HG02763 (cell line): ENCODE results near the gene ZNF500.
"Not testable (repeated sequence)": the region's sequence is repeated elsewhere in the genome, so short reads cannot be mapped to it uniquely, and the experiment has no call there.

Experiments
- ATAC-seq: cut with Tn5 transposase; IDR thresholded peaks from one replicate; pipeline ENCODE4 v1.9.1; 2021; ENCODE audit warnings: mild to moderate bottlenecking, moderate library complexity; ENCODE audit not compliant: unreplicated experiment

ZNF500 gene

GRCh38 chr16:4746991-4747574, 19.9 kb downstream of the ZNF500 start:
- no peak for ATAC-seq

DNA sequence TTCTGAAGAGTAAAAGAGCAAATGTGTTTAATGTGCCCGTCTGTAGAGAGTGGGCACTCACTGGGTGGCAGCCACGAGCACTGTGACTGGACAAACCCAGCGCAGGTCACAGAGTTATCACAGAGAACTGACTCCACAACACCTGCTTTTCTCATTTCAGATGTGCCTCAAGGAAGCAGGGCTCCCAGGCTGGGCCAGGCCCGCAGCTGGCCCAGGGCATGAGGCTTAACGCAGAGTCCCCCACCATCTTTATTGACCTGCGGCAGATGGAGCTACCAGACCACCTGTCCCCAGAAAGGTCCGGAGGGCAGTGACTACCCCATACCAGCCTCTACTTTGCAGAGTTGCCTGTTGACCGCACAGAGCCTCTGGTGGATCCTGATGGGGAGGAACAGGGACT, 20.7 kb downstream of the ZNF500 start:
- ATAC-seq, result no peak

- no peak for ATAC-seq
These were observed 21.7 kb downstream of the ZNF500 start for GRCh38 chr16:4745274-4745569.

GRCh38 chr16:4744555-4745273, 22.2 kb downstream of the ZNF500 start:
- no peak for ATAC-seq

DNA sequence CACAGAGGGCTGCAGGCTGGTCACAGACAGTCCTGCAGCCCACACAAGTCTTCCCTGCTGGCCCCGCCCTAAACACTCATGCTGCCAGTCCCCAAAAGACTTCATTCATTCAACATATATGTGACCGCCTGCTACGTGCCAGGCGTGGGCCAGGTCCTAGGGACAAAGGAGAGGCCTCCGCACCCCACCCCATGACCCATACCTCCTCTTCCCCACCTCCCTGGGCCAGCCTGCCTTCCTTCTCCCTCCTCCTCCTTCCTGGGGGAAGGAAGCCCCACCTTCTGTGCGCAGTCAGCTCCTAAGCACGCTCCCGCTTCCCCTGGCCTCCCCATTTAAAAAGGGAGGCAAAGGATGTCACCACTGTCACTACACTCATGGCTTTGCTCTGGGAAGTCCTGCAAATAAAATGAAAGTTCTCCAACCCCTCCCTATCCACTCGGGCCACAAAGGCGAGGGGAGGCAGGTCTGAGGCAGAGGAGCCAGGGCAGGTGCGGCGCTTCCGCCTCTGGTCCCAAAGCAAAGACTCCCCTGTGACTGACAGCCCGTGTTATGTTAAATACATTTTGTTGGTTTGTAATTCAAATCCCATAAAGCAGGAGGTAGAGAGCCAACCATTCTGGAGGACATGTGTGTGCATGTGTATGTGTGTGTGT, 23.6 kb downstream of the ZNF500 start:
- no peak for ATAC-seq

GRCh38 chr16:4738370-4738769, 28.6 kb downstream of the ZNF500 start:
- ATAC-seq, result not testable (repeated sequence)

DNA sequence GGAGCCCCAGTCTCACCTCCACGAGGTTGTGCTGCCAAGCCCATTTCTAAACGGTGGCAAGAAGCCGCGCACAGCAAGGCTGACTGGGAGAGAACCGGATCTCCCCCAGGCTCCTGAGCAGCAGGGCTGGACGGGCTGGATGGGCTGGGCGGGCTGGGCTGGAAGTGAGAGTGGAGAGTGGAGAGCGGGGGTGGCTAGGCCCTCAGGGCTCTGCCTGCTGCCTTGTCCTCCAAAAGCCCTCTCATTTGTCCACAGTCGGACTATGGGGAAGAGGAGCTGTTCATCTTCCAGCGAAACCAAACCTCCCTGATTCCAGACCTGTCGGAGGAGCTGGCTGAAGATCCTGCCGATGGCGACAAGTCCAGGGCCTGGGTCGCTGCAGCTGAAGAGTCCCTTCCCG, 29.4 kb downstream of the ZNF500 start:
- ATAC-seq, result no peak

GRCh38 chr16:4736546-4736945, 30.4 kb downstream of the ZNF500 start:
- ATAC-seq, result no peak

GRCh38 chr16:4734730-4735535, 32.0 kb downstream of the ZNF500 start:
- ATAC-seq, result peak; percentile 49

DNA sequence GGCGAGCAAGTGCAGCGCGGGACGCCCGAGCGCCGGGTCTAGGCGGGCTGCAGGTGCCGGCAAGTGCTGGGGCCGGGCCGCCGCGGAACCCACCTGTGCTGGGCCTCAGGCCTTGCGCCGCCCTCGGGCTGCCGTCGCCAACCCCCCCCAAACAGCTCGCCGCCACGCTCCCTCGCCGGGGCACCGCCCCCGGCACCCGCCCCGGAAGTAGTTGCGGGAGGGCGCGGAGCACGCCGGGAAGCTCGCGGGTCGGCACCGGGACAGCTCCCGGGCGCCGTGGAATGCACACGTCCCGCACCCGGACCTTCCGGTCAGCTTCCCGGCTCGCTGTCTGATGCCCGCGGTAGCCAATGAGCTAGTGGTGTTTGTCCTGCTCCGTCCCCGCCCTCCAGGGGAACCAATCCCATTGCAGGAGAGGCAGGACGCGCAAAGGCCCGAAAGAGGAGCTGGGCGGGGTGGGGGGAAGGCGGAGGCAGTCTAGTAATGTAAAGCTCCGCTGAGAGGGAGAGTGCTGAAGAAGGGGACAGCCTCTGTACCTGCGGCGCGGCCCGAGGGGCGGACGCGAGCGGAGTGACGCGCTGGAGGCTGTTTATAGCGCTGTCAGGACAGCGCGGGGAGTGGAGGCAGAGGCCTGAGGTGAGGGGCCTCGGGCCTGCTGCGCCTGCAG, 32.8 kb downstream of the ZNF500 start, which contains the start of the genes ANKS3 and DNAAF8:
Gene ANKS3, minus strand, starts transcription at position 209 of the 667 bp plus-strand sequence. CDS start 4,122 bp downstream, outside the sequence.
Gene DNAAF8, plus strand, starts transcription at position 475 of the 667 bp plus-strand sequence. CDS start 1,978 bp downstream, outside the sequence.
- peak; percentile 76 for ATAC-seq

- peak; percentile 1 for ATAC-seq
These were observed 33.3 kb downstream of the ZNF500 start for GRCh38 chr16:4733747-4734062.

DNA sequence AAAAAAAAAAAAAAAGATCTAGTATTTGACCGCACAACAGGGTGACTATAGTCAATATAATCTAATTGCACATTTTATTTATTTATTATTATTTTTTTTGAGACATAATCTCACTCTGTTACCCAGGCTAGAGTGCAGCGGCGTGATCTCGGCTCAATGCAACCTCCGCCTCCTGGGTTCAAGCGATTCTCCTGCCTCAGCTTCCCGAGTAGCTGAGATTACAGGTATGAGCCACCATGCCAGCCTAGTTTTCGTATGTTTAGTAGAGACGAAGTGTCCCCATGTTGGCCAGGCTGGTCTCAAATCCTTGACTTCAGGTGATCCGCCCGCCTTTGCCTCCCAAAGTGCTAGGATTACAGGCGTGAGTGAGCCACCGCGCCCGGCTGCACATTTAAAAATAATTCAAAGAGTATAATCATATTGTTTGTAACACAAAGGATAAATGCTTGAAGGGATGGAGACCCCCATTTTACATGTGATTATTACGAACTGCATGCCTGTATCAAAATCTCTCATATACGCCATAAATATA, 33.7 kb downstream of the ZNF500 start:
- no peak for ATAC-seq

- ATAC-seq, result no peak
These were observed 37.1 kb downstream of the ZNF500 start for GRCh38 chr16:4729876-4730275.

DNA sequence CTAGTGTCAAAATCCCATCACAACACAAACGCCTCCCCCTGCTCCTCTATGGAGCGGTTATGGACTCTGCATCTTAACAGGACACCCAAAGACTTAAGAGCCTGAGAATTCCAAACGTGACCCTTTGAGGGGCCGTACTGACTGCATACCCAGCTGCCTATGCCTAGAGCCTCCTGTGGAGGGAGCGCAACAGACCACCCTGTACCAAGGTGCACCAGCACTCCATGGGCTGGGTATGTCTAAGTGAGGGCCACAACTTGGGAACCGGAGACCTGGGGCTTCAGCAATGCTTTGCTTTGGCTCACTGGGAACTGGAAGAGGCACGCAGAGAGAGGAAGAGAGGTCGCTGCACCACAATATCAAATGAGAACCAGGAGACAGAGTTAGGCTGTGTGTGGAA, 38.3 kb downstream of the ZNF500 start:
- no peak for ATAC-seq

GRCh38 chr16:4726616-4727015, 40.3 kb downstream of the ZNF500 start:
- no peak for ATAC-seq

GRCh38 chr16:4724661-4725270, 42.2 kb downstream of the ZNF500 start:
- ATAC-seq, result no peak

- ATAC-seq, result no peak
These were observed 43.7 kb downstream of the ZNF500 start for GRCh38 chr16:4723071-4723767.

GRCh38 chr16:4718466-4718865, 48.5 kb downstream of the ZNF500 start:
- no peak for ATAC-seq

DNA sequence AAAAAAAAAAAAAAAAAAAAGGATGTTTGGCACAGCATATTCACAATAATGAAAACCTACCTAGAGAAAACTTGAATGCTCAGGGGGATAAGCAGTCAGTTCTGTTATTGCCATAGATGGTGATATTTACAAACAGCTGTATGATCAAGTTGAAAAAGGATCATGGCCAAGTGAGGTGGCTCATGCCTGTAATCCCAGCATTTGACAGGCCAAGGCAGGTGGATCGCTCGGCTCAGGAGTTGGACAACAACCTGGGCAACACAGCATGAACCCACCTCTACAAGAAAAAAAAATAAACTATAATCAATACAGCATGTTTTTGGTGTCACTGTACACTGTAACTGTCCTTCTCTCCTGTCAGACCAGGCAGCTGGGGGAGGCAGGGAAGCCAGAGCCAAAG, 52.0 kb downstream of the ZNF500 start:
- no peak for ATAC-seq
